ENCODE measurements around the gene C16orf54. TPM values are rescaled to one million over a fixed set of nuclear protein-coding genes. Genes with fewer than 3 reads are reported as not detected.
"Not testable (repeated sequence)": the region's sequence is repeated elsewhere in the genome, so short reads cannot be mapped to it uniquely, and the experiment has no call there.

Gene C16orf54
- polyA plus RNA-seq, 4 donors = 0.22 to 2.2 (median 1.2) TPM

DNA sequence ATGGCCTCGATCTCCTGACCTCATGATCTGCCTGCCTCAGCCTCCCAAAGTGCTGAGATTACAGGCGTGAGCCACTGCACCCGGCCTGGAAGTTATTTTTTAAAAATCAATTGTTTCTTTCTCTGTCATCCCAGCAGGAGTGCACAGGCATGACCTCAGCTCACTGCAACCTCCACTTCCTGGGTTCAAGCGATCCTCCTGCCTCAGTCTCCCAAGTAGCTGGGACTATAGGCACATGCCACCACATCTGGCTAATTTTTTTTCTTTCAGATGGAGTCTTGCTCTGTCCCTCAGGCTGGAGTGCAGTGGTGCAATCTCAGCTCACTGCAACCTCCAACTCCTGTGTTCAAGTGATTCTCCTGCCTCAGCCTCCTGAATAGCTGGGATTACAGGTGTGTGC is 41.4 kb upstream of the C16orf54 start:
- not testable (repeated sequence) for H3K27ac ChIP-seq (ENCODE audit: low read depth in 1 of 3, low read length in 2 of 3); H3K27me3 ChIP-seq (ENCODE audit: control insufficient read depth in 3 of 3, insufficient read depth in 3 of 3, low read length in 3 of 3); H3K9me3 ChIP-seq (ENCODE audit: control insufficient read depth in 2 of 2, insufficient read depth in 1 of 2, low read depth in 1 of 2, low read length in 1 of 2); FAIRE-seq; H3K4me1 ChIP-seq (ENCODE audit: control insufficient read depth in 3 of 3, insufficient read depth in 2 of 3, low read depth in 1 of 3, low read length in 2 of 3); DNase-seq; H3K36me3 ChIP-seq (ENCODE audit: control insufficient read depth in 3 of 3, insufficient read depth in 2 of 3, low read depth in 1 of 3, low read length in 3 of 3); H3K4me3 ChIP-seq (ENCODE audit: low read depth in 1 of 3, low read length in 3 of 3)
- 84 to 89% (median 87%) methylated on average over 4 of the region's 4 CpGs for WGBS, 3 donors

DNA sequence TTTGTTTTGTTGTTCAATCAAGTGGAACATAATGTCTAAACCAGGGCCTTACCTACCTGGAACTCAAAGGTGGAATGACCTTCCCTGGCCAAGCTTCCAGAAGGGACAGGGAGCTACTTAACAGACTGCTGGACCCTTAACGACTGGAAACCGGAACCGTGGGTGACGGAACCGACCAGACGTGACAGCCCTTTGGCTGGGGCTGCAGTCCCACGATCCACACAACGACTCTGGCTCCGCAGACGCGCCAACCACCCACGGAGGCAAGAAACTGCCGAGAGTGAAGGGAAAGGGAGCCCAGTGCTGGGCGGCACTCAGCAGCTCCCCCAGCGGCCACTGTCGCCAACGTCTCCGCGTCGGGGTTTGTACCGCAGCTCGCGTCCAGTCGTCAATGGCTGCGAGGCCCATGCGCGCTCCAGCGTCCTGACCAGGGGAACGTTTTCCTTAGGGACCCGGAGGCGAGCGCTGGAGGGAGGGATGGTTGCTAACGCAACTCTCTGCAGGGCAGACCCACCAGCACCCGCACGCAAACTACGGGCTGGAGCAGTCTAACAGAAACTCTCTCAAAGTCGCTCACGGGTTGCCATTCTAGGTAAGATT is 39.2 kb upstream of the C16orf54 start:
- peak in 1 of 2 donors; percentile 76 for DNase-seq
- 17 to 66% (median 58%) methylated on average over 38 of the region's 38 CpGs for WGBS, 3 donors
- no peak overlapping the region for H3K4me3 ChIP-seq (ENCODE audit: low read depth in 1 of 3, low read length in 3 of 3)
- H3K9me3 ChIP-seq (ENCODE audit: control insufficient read depth in 2 of 2, insufficient read depth in 1 of 2, low read depth in 1 of 2, low read length in 1 of 2) = peaks cover 0 to 7% of the 10 kb centered on the region in 2 donors
- FAIRE-seq = no peak
- peak overlapping the region in 1 of 3 donors; percentile 40 for H3K27ac ChIP-seq (ENCODE audit: low read depth in 1 of 3, low read length in 2 of 3)
- H3K4me1 ChIP-seq (ENCODE audit: control insufficient read depth in 3 of 3, insufficient read depth in 2 of 3, low read depth in 1 of 3, low read length in 2 of 3) = peaks cover 0 to 4% (median 0%) of the 10 kb centered on the region in 3 donors
- peaks cover 0 to 3% (median 0%) of the 10 kb centered on the region in 3 donors for H3K36me3 ChIP-seq (ENCODE audit: control insufficient read depth in 3 of 3, insufficient read depth in 2 of 3, low read depth in 1 of 3, low read length in 3 of 3)
- H3K27me3 ChIP-seq (ENCODE audit: control insufficient read depth in 3 of 3, insufficient read depth in 3 of 3, low read length in 3 of 3) = no peaks in the 10 kb centered on the region

DNA sequence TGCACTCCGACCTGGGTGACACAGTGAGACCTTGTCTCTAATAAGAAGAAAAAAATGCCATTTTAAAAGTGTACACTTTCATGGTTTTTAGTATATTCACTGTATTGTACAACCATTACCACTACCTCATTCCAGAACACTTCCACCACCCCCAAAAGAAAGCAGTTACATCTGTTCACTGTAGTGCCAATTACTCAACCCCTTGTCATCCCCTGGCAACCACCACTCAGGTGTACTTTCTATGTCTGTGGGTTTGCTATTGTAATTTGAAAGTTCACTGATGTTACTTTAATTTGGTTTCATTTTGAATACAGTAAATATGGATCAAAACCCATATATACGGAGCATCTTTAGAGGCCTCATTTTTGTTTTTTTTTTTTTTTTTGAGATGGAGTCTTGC is 38.4 kb upstream of the C16orf54 start:
- FAIRE-seq (no peak), DNase-seq (no peak)
- H3K27ac ChIP-seq (ENCODE audit: low read depth in 1 of 3, low read length in 2 of 3) = no peak overlapping the region
- H3K36me3 ChIP-seq (ENCODE audit: control insufficient read depth in 3 of 3, insufficient read depth in 2 of 3, low read depth in 1 of 3, low read length in 3 of 3) = peaks cover 0 to 6% (median 0%) of the 10 kb centered on the region in 3 donors
- H3K4me3 ChIP-seq (ENCODE audit: low read depth in 1 of 3, low read length in 3 of 3) = no peak overlapping the region
- H3K27me3 ChIP-seq (ENCODE audit: control insufficient read depth in 3 of 3, insufficient read depth in 3 of 3, low read length in 3 of 3) = no peaks in the 10 kb centered on the region
- 89 to 94% (median 91%) methylated on average over 2 of the region's 2 CpGs for WGBS, 3 donors
- no peaks in the 10 kb centered on the region for H3K4me1 ChIP-seq (ENCODE audit: control insufficient read depth in 3 of 3, insufficient read depth in 2 of 3, low read depth in 1 of 3, low read length in 2 of 3)
- peaks cover 0 to 7% of the 10 kb centered on the region in 2 donors for H3K9me3 ChIP-seq (ENCODE audit: control insufficient read depth in 2 of 2, insufficient read depth in 1 of 2, low read depth in 1 of 2, low read length in 1 of 2)

DNA sequence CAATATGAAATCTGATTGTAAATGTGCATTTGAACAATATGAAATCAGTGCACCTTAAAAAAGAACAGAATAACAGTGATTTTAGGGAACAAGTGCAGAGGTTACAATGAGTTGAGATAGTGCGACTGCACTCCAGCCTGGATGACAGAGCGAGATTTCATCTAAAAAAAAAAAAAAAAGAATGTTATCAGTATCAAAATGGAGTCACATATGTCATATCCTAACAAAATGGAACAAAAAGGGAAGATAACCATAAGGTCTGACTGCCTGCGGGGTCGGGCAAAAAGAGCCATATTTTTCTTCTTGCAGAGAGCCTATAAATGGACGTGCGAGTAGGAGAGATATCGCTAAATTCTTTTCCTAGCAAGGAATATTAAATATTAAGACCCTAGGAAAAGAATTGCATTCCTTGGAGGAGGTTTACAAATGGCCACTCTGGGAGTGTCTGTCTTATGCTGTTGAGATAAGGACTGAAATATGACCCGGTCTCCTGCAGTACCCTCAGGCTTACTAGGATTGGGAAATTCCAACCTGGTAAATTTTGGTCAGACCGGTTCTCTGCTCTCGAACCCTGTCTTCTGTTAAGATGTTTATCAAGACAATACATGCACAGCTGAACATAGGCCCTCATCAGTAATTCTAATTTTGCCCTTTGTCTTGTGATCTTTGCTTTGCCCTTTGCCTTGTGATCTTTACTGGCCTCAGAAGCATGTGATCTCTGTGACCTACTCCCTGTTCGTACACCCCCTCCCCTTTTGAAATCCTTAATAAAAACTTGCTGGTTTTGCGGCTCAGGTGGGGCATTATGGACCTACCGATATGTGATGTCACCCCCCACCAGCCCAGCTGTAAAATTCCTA is 37.5 kb upstream of the C16orf54 start:
- H3K36me3 ChIP-seq (ENCODE audit: control insufficient read depth in 3 of 3, insufficient read depth in 2 of 3, low read depth in 1 of 3, low read length in 3 of 3); H3K4me3 ChIP-seq (ENCODE audit: low read depth in 1 of 3, low read length in 3 of 3); H3K27ac ChIP-seq (ENCODE audit: low read depth in 1 of 3, low read length in 2 of 3); H3K9me3 ChIP-seq (ENCODE audit: control insufficient read depth in 2 of 2, insufficient read depth in 1 of 2, low read depth in 1 of 2, low read length in 1 of 2); H3K27me3 ChIP-seq (ENCODE audit: control insufficient read depth in 3 of 3, insufficient read depth in 3 of 3, low read length in 3 of 3); FAIRE-seq; H3K4me1 ChIP-seq (ENCODE audit: control insufficient read depth in 3 of 3, insufficient read depth in 2 of 3, low read depth in 1 of 3, low read length in 2 of 3): not testable (repeated sequence)
- peak in 1 of 2 donors; percentile 41 for DNase-seq
- WGBS, 3 donors = 71 to 77% (median 75%) methylated on average over 13 of the region's 13 CpGs

DNA sequence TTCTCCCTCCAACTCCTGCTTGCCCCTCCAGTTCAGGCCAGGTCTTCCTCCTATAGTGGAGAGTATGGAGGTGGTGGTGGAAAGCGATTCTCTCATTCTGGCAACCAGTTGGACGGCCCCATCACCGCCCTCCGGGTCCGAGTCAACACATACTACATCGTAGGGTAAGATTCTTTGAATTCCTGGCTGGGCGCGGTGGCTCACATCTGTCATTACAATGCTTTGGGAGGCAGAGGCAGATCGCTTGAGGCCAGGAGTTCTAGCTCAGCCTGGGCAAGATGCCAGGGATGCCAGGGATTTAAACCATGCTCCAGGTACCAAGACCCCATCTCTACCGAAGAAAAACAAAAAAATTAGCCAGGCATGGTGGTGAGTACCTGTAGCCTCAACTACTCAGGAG is 33.7 kb upstream of the C16orf54 start:
- H3K27me3 ChIP-seq (ENCODE audit: control insufficient read depth in 3 of 3, insufficient read depth in 3 of 3, low read length in 3 of 3) = no peaks in the 10 kb centered on the region
- no peaks in the 10 kb centered on the region for H3K4me1 ChIP-seq (ENCODE audit: control insufficient read depth in 3 of 3, insufficient read depth in 2 of 3, low read depth in 1 of 3, low read length in 2 of 3)
- DNase-seq (no peak), FAIRE-seq (no peak)
- H3K9me3 ChIP-seq (ENCODE audit: control insufficient read depth in 2 of 2, insufficient read depth in 1 of 2, low read depth in 1 of 2, low read length in 1 of 2) = peaks cover 0 to 7% of the 10 kb centered on the region in 2 donors
- peak overlapping the region in 1 of 3 donors; percentile 8 for H3K4me3 ChIP-seq (ENCODE audit: low read depth in 1 of 3, low read length in 3 of 3)
- no peak overlapping the region for H3K27ac ChIP-seq (ENCODE audit: low read depth in 1 of 3, low read length in 2 of 3)
- WGBS, 3 donors = 77 to 79% (median 77%) methylated on average over 10 of the region's 10 CpGs
- peaks cover 0 to 8% (median 0%) of the 10 kb centered on the region in 3 donors for H3K36me3 ChIP-seq (ENCODE audit: control insufficient read depth in 3 of 3, insufficient read depth in 2 of 3, low read depth in 1 of 3, low read length in 3 of 3)

DNA sequence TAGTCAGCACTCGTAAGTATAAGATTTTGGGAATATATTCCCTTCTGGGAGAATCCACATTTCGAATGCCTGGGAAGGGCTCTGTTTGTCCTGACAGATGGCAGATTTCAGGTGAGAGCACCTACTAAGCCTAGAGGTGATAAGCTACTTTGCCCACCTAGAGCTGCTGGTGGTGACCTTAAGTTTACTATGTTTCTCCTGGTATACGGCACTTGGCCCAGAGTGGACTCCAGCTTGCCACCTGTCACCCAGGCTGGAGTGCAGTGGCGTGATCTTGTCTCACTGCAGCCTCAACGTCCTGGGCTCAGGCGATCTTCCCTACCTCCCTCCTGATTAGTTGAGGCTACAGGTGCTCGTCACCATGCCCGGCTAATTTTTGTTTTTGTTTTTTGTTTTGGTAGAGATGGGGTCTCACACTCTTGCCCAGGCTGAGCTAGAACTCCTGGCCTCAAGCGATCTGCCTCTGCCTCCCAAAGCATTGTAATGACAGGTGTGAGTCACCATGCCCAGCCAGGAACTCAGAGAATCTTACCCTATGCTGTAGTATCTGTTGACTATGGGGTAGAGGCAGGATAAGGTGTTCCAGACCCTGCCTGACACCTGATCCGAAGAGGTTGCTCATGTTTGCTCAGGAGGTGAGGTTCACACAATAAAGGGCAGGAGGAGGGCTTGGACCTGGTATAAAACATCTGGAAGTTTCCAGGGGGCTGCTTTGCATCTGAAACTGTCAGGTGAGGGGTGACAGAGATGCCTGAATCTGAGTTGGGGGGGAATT is 32.0 kb upstream of the C16orf54 start, which contains the start of gene ZG16:
Gene ZG16, plus strand, starts transcription at position 681 of the 775 bp plus-strand sequence. CDS start 1,011 bp downstream, outside the sequence.
- 72 to 82% (median 77%) methylated on average over 10 of the region's 10 CpGs for WGBS, 3 donors

DNA sequence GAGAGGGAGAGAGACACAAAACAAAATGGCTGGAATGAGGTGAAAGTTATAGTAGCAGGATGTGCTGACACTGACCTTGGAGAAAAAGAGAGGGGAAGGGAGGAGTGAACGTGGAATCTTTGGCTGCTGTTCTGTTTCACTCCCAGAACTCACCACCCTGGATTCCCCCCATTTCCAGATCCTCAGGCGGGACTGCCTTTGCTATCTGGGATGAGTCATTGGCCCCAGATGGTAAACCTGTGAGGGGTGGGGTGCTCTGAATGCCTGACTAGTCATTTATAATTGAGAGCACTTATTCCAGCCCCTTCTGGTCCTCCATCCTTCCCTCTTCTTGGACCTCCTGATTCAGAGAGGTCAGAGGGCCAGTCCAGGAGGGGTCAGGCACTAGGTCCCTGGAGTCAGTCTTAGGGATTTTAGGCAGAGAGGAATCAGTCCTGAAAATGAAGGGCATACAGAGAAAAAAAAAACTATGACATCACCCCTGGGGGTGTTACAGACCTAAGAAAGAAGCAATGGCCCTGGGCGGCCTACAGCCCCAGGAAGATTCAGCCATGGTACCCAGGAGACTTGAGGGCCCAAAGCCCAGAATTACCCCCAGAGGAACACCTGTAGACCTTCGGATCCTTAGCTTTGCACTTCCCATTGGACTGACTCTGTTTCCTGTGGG is 30.1 kb upstream of the C16orf54 start:
- FAIRE-seq = no peak
- Histone ChIP-seq H3K27me3 (ENCODE audit: control insufficient read depth in 3 of 3, insufficient read depth in 3 of 3, low read length in 3 of 3) (no peaks in the 10 kb centered on the region), H3K4me1 (ENCODE audit: control insufficient read depth in 3 of 3, insufficient read depth in 2 of 3, low read depth in 1 of 3, low read length in 2 of 3) (no peaks in the 10 kb centered on the region), H3K36me3 (ENCODE audit: control insufficient read depth in 3 of 3, insufficient read depth in 2 of 3, low read depth in 1 of 3, low read length in 3 of 3) (peaks cover 0 to 8% (median 0%) of the 10 kb centered on the region in 3 donors), H3K27ac (ENCODE audit: low read depth in 1 of 3, low read length in 2 of 3) (no peak overlapping the region), H3K9me3 (ENCODE audit: control insufficient read depth in 2 of 2, insufficient read depth in 1 of 2, low read depth in 1 of 2, low read length in 1 of 2) (no peaks in the 10 kb centered on the region), H3K4me3 (ENCODE audit: low read depth in 1 of 3, low read length in 3 of 3) (no peak overlapping the region)
- DNase-seq = peak; percentile 39 to 69
- WGBS, 3 donors = 53 to 72% (median 60%) methylated on average over 4 of the region's 4 CpGs

More for the DNA sequence above, 32.0 kb upstream of the C16orf54 start, which contains the start of gene ZG16:
- Histone ChIP-seq H3K36me3 (ENCODE audit: control insufficient read depth in 3 of 3, insufficient read depth in 2 of 3, low read depth in 1 of 3, low read length in 3 of 3) (peaks cover 0 to 8% (median 0%) of the 10 kb centered on the region in 3 donors), H3K4me1 (ENCODE audit: control insufficient read depth in 3 of 3, insufficient read depth in 2 of 3, low read depth in 1 of 3, low read length in 2 of 3) (no peaks in the 10 kb centered on the region), H3K27ac (ENCODE audit: low read depth in 1 of 3, low read length in 2 of 3) (no peak within 1 kb of the TSS), H3K27me3 (ENCODE audit: control insufficient read depth in 3 of 3, insufficient read depth in 3 of 3, low read length in 3 of 3) (no peaks in the 10 kb centered on the region), H3K4me3 (ENCODE audit: low read depth in 1 of 3, low read length in 3 of 3) (no peak within 1 kb of the TSS), H3K9me3 (ENCODE audit: control insufficient read depth in 2 of 2, insufficient read depth in 1 of 2, low read depth in 1 of 2, low read length in 1 of 2) (no peaks in the 10 kb centered on the region)
- DNase-seq (peak in 1 of 2 donors; percentile 59), FAIRE-seq (no peak)

Measured in small intestine (tissue), 7 donors.